Lower leg skin (tissue), 3 donors: Measurements from ENCODE around the gene C2CD3.

Source experiments
- POLR2A ChIP-seq, 2 donors: fragments of 450-650 bp; IDR thresholded peaks; one replicate each; pipeline ENCODE4 v1.6.1; 2016 to 2017; ENCODE audit warnings: antibody characterized with exemption in 2 of 2, mild to moderate bottlenecking in 1 of 2, moderate library complexity in 1 of 2
- TF ChIP-seq, protein P1 (sequence below), 3 donors: fragments of 450-650 bp; IDR thresholded peaks; one replicate each; pipeline ENCODE4 v1.5.1; 2016; ENCODE audit warnings: antibody characterized with exemption in 3 of 3, mild to moderate bottlenecking in 3 of 3, moderate library complexity in 2 of 3

DNA sequence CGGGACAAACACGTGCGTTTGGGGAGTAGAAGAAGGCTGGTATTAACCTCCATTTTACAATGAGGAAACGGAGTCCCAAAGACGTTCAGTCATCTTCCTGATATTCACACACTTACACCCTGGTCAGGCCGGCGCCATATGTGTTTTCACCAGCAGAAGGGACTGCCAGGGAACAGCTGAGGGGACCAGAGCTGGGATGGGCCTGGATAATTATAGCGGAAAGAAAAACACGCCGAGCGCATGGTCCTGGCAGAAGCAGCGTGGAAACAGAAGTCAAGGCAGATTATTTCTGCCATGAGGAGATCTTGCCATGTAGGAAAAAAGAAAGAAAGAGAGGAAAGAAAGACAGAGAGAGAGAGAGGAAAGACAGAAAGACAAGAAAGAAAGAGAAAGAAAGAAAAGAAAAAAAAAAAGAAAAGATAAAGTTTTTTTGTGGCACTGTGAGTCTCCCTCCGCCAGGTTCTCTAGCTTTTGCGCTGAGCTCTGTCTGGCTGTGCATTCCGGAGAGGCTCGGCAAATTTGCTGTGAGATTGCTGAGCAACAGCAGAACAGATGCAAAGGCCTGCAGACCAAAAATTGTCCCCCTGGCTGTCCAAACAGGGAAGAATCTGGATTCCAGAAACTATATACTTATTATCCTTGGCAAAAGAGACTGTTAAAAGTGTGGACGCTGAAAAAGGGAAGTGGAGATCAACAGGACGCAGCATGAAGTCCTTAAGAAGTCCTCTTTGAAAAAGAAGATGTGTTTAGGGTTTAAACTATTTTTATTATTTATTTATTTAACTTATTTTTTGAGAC lies 186.9 kb downstream of the C2CD3 start:
- TF ChIP-seq, protein P1, sequence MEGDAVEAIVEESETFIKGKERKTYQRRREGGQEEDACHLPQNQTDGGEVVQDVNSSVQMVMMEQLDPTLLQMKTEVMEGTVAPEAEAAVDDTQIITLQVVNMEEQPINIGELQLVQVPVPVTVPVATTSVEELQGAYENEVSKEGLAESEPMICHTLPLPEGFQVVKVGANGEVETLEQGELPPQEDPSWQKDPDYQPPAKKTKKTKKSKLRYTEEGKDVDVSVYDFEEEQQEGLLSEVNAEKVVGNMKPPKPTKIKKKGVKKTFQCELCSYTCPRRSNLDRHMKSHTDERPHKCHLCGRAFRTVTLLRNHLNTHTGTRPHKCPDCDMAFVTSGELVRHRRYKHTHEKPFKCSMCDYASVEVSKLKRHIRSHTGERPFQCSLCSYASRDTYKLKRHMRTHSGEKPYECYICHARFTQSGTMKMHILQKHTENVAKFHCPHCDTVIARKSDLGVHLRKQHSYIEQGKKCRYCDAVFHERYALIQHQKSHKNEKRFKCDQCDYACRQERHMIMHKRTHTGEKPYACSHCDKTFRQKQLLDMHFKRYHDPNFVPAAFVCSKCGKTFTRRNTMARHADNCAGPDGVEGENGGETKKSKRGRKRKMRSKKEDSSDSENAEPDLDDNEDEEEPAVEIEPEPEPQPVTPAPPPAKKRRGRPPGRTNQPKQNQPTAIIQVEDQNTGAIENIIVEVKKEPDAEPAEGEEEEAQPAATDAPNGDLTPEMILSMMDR (IDR thresholded peaks at IDR 0.05), result no peak
- no peak for TF ChIP-seq POLR2A (IDR thresholded peaks at IDR 0.05)
